ENCODE data around the gene EBF4.

EBF4 gene

GRCh38 chr20:2742934-2743559 lies 50.5 kb downstream of the EBF4 start:
- peak; percentile 20 for DNase-seq (ENCODE audit: low read depth)

DNA sequence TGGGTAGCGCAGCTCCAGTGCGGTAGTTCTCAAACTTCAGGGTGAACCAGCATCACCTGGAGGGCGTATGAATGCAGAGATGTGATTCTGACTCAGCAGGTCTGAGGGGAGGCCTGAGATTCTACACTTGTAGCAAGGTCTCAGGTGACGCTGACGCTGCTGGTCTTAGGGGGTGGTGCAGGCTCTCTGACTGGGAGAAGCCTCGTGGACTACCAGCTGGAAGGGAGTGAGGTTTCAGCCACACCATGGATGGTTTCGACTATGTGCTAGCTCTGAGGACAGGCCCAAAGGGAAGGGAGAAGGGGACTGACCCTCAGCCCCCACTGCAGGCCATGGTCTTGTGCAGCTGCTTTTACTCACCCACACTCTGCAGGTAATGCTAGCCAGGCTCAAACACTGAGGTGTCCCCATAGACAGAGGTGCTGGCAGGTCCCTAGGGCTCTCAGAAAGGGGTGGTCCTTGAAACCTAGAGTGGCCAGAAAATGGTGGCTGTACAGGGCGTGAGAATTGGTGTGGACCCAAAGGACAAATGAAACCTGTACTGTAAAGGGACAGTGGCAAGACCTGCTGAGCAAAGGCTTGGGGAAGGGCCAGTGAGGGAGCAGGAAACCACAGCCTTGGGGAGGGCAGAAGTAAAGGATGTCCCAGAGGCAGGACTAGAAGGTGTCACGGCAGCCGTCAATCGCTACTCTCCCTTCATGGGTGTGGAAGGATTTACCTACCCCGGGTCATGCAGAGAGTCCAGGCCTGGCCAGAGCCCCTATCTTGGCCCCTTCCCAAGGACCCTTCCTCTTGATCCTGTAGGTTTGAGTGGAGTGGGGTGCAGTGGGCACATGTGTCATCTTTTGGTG lies 52.7 kb downstream of the EBF4 start:
- no peak for DNase-seq (ENCODE audit: low read depth)

GRCh38 chr20:2745936-2746635 lies 53.5 kb downstream of the EBF4 start:
- no peak for DNase-seq (ENCODE audit: low read depth)

DNA sequence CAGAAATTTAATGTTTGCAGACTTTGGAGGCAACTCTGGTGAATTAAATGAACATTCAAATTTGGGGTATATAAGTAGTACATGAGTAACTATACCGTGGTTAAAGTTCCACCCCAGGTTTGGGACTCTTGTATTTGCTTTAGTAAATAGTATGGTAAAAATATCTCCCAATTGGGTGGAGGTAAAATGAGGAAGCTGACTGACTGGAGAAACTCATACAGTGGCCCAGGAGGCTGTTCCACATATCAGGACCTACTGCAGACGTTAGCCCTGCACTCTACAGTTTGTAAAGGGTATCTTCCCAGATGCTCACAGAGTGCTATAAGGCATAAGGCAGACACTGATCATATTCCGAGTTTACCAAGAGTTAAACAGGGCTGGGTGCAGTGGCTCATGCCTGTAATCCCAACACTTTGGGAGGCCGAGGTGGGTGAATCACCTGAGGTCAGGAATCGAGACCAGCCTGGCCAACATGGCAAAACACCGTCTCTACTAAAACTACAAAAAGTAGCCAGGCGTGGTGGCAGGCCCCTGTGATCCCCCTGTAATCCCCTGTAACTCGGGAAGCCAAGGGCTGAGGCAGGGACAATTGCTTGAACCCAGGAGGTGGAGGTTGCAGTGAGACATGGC lies 54.2 kb downstream of the EBF4 start:
- DNase-seq (ENCODE audit: low read depth), result no peak

- DNase-seq (ENCODE audit: low read depth), result no peak
These were observed 55.2 kb downstream of the EBF4 start for GRCh38 chr20:2747676-2748235.

DNA sequence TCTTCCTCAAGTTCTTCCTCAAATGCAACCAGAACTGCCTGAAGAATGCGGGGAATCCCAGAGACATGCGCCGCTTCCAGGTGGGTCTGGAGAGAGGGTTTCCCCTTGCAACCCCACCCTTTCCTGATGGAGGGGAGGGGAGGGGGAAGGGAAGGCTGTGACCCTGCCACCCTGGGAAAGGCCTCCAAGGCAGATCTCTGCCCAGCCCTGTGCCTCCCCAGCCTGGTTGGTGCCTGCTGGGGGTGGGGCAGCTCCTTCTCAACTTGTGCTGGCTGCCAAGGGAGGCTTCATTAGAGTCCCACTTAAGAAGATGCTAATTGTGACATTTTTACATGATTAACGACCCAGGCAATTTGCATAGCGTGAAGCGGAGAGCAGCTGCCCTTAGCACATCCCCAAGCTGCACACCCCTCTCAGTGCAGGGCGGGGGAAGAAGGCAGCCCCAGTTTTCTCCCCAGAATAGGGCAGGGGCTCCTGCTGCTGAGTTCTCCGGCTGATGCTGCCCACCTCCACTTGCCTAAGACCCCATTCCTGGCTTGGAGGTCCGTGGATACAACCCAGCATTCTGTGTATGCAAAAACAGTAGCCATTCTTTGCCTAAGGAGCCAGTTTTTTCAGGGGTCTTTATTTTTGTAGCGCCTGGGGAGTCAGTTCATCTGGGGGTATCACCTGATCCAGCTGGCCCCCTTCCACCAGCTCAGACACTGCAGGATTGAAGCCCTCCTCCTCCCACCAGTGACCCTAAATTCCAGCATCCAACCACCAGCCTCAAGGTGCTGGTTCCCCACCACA lies 56.2 kb downstream of the EBF4 start:
- DNase-seq (ENCODE audit: low read depth), result no peak

GRCh38 chr20:2749343-2749950 lies 56.9 kb downstream of the EBF4 start:
- no peak for DNase-seq (ENCODE audit: low read depth)

GRCh38 chr20:2749951-2750490 lies 57.4 kb downstream of the EBF4 start:
- DNase-seq (ENCODE audit: low read depth), result no peak

DNA sequence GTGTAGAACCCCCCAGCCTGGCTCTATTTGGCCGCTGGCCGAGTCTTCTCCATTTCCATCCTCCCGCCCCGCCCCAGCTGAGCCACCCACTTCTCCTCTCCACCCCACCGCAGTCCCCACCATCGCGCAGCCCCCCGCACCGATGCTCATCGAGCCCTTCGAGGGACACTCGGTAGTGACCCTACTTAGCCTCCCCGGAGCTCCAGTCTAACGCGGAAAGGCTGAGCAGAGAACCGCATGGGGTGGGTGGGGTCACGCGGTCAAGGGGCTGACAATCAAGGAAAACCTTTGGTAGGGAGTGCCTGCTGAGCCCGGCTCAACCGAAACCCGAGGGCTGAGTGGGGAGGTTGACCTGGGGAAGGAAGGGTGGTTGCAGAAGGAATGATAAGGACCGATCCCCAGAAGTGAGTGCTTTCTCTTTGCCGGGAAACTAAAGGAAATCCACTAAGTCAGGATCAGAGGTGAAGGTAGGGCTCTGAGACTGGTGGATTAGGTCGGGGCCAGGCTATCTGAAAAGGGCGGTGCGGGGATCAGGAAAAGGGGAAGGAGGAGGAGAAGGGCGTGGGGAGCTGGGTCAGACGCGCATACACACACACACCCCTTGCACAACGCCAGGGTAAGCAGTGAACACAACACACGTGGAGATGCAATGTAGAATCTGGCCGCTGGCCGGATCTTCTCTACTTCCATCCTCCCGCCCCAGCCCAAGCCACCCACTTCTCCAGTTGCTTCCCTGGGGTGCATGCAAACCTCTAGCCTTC lies 58.1 kb downstream of the EBF4 start:
- DNase-seq (ENCODE audit: low read depth), result no peak

- no peak for DNase-seq (ENCODE audit: low read depth)
These were observed 58.8 kb downstream of the EBF4 start for GRCh38 chr20:2751347-2751877.

GRCh38 chr20:2751878-2752566 lies 59.4 kb downstream of the EBF4 start:
- DNase-seq (ENCODE audit: low read depth), result no peak

DNA sequence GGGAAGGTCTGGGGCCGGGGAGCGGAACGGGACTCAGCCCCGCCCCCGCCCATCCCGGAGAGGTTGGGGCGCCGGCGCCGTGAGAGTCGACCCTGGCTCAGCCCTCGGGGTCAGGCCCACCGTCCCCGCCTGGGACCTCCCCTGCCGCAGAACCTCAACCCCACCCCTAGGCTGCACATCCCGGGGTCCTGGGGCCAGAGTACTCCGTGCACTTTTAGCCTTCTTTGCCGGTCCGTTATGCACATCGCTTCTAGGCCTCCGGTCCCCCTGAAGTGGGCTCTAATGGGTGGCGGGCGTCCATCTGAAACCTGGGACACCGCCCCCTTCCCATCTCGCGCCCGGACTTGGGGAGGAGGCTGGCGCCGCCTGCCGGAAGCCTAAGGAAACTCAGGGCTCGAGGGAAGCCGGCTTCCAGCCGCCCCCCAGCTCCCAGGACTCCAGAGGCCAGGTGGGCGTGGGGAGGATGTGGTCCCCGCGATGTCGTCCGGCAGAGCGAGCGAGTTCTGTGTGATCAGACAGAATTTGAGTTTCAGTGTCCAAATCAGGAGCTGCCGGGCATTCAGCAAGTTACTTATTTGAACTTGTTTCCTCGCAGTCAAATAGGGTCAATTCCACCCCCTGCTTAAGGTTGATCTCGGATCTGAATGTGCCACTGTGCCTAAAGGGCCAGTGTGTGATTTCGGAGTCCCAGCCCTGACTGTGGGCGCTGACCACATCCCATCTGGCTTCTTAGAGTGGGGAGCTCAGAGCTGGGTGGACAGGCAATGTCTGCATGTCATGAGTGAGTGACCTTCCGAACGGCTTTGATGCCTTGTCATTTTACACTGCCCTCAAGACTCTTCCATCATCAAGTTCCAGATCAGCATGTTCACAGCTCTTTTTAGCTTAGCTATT lies 60.2 kb downstream of the EBF4 start:
- no peak for DNase-seq (ENCODE audit: low read depth)

- DNase-seq (ENCODE audit: low read depth), result no peak
These were observed 61.0 kb downstream of the EBF4 start for GRCh38 chr20:2753461-2754040.

DNA sequence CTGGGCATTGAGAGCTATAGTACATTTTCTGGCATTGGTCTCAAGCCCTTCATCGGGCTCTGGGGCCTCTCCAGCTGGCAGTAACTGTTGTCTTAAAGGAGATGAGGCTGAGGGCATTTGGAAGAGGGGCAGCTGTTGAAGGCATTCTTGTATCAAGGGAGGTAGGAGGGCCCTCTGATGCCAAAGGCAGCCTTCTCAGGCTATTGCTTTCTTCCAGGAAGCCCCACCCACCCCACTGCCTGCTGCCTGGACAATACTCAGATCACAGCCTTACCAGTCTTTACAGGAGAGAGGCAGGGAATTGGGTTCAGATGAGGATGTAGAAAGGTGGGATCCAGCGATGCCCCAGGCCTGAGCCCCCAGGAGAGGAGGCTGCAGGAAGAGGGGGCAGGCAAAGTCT lies 61.8 kb downstream of the EBF4 start:
- no peak for DNase-seq (ENCODE audit: low read depth)

DNA sequence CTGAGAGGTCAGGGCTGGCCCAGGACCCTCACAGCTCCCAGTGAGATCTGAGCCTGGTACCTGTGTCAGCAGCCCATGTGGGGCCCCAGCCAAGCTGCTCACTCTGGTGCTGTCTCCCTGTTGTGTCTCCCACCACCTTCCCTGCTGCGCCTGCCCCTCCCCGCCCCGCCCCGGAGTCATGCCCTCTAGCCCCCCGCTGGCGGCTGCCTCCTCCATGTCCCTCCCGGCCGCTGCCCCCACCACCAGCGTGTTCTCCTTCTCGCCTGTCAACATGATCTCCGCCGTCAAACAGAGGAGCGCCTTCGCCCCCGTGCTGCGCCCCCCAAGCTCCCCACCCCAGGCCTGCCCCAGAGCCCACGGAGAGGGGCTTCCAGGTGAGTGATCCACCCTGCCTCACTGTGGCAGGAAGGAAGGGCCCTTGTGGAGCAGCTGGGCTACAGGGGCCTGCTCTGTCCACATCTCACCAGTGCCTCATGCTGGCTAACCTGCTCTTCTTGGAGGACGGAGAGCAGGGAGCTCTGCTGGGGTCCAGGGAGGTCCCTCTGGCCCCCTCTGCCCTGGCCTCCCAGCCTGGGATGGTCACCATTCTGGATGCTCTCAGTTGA lies 63.0 kb downstream of the EBF4 start:
- DNase-seq (ENCODE audit: low read depth), result no peak

GRCh38 chr20:2756056-2756611 lies 63.6 kb downstream of the EBF4 start:
- DNase-seq (ENCODE audit: low read depth), result no peak

DNA sequence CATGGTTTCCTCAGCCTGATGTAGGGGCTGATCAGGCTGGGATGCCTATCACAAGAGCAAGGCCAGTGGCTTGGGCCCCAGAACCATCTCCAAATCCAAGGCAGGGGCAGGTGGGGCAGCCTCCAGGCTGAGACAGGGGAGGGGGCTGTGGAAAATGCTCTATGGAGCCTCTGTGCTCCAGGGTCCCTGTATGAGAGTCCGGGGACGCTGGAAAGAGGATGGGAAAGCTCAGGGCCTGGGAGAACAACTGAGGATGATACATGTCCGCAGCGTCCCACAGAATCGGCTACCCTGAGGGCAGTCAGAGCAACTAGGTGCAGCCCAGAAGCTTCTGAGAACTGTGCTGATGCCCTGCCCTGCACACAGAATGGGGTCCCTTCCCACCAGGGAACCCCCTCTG lies 64.4 kb downstream of the EBF4 start:
- no peak for DNase-seq (ENCODE audit: low read depth)

Data from HS-27A (cell line).